HPDE6-E6E7 (cell line): ENCODE data around the gene CNGA4.

Experiments used
- DNase-seq: peaks from one replicate; pipeline ENCODE4 v3.0.0; 2011; ENCODE audit warnings: missing footprints; ENCODE audit errors: extremely low spot score

The CNGA4 gene

DNA sequence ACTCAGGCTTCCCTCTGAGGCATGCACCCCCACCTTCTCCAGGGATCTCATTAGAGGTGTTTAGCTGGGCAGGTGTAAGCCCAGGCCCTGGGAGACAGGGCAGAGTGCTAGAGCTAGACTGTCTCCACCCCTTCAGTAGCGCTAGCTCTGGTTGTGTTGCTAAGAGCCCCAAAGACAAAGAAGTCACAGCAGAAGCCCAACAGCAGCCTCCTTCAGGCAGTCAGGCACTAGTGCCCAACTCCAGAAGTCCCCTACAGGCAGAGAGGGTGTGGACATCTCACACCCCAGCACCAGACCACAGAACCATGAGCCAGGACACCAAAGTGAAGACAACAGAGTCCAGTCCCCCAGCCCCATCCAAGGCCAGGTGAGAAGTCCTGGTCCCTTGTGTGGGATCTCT, at the start of gene CNGA4:
Gene CNGA4 (plus strand): TSS at position 188 of the 400 bp plus-strand sequence. CDS start 118 bp downstream, at position 306.
- no peak for DNase-seq

DNA sequence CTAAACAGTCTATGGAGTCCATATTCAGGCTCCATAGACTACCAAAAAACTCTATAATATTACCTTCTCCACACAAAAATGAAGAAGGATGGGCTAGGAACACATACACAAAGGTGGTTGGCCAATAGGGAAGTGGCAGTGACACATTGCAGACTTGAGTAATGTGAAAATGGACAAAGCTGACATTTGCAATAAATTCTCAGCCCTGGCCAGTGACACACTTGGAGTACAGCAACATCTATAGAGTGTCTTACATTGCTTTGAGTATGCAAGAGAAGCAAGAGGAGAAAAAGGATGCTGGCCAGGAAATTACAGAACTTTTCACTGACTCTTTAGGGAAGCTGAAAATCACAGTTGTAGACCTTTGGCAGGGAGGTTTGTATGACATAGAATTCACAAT, 47.1 kb upstream of the CNGA4 start:
- no peak for DNase-seq

DNA sequence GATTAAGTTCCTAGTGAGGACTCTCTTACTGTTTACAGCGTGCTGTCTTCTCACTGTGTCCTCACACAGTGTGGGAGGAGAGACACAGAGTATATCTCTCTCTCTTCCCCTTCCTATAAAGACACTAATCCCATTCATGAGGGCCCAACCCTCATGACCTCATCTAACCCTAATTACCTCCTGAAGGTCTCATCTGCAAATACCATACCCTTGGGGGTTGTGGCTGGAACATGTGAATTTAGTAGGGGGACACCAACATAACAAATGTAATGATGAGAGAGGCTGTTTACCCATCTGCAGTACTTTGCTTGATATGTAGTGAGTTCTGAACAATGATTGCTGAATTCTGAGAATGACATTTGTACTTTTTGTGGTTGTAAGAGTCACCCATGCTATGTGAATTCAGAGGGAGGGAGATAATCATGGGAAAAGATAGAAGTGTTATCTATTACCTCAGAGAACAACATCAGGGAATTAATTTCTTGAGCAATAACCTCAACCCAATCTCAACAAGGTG, 44.8 kb upstream of the CNGA4 start:
- DNase-seq = no peak

DNA sequence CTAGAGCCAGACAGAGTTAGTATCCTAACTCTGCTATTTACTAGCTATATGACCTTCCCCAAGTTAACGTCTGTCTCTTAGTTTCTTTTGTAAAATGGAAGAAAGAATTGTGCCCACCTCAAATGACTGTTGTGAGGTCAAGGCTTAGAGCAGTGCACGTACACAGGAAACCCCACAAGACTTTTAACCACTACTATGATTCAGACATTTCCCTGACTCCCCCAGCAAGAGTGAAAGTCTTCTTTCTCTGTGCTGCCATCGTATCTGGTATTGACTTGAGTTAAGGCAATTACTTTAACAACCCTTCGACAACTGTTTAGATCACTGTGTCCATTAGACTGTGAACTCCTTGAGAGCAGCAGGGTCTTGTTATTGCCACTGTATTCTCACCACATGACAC, 42.5 kb upstream of the CNGA4 start:
- no peak for DNase-seq

- no peak for DNase-seq
These were observed 41.3 kb upstream of the CNGA4 start for GRCh38 chr11:6197466-6198200.

DNA sequence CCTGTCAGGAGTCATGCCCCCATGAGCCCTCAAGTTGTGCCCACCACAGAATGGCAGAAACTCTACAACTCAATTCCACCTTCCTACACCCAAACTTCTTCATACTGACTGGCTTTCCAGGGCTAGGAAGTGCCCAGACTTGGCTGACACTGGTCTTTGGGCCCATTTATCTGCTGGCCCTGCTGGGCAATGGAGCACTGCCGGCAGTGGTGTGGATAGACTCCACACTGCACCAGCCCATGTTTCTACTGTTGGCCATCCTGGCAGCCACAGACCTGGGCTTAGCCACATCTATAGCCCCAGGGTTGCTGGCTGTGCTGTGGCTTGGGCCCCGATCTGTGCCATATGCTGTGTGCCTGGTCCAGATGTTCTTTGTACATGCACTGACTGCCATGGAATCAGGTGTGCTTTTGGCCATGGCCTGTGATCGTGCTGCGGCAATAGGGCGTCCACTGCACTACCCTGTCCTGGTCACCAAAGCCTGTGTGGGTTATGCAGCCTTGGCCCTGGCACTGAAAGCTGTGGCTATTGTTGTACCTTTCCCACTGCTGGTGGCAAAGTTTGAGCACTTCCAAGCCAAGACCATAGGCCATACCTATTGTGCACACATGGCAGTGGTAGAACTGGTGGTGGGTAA, 39.6 kb upstream of the CNGA4 start, which contains the start of gene OR52W1:
Gene OR52W1 (plus strand): TSS at position 51 of the 637 bp plus-strand sequence. CDS start 0 bp downstream, at position 51.
- no peak for DNase-seq

DNA sequence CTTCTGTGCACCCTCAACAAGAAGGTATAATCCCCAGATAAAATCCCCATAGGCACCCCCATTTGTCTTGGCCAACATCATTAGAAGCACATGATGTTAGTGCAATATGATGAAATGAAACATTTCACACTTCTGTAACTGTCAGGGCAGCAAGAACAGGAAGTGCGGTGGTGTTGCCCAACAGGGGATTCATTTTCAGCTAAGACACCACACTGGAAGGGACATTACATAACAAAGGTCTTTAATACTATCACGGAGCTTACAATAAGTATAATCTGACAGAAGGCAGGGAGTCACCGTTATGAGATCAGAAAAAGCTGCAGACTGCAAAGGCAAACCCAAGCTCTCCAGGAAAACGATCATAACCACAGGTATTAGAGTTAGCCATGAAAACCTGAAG, 37.9 kb upstream of the CNGA4 start:
- no peak for DNase-seq

- no peak for DNase-seq
These were observed 37.4 kb upstream of the CNGA4 start for GRCh38 chr11:6201481-6201880.

DNA sequence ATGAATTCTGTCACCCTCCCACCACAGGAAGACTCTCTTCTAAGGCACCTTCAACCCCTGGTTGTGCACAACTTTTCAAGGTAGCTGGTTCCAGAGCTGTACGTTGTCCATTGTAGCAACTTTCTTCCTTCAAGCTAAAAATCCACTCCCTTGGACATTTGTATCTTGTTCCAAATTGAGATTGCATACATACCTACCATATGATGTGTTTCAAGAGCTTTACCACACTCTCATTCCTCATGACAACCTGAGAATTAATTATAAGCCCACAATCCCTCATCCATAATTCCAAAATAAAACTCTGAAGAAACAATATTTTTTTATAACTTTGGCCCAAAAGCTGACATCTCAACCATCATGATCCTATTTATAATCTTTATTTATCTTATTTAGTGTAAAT, 36.8 kb upstream of the CNGA4 start:
- no peak for DNase-seq

DNA sequence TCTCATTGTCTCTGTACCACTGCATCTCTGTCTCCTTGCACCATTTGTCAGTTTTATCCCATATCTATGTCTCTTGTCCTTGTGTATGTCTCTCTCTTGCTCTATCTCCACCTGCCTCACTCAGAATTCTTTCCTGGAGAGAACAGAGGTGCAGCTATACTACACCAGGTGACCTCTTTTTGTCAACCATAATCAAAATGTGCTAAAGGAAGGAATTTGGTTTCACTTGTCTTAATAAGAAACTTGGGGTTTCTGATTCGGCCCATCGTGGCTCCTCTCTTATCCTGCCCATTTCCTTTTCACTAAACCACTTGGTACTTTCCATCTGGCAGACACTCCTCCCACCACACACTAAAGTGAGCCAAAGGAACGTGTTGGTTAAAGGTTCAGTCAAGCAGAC, 35.6 kb upstream of the CNGA4 start:
- DNase-seq = no peak

DNA sequence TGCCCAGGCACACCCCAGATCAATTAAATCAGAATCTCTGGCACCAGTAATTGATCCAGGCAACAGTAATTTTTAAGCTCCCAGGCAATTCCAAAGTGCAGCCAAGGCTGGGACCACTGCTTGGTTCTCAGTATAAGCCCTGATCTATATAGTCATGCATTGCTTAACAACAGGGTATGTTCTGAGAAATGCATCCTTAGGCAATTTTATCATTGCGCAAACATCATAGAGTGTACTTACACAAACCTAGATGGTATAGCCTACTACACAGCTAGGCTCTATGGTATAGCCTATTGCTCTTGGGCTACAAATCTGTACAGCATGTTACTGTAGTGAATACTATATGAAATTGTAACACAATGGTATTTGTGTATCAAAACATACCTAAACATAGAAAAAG, 34.2 kb upstream of the CNGA4 start:
- DNase-seq = no peak

- DNase-seq = no peak
These were observed 33.5 kb upstream of the CNGA4 start, which contains the start of gene C11orf42 for GRCh38 chr11:6205366-6205765. C11orf42 (plus strand) TSS chr11:6205557; CDS start chr11:6205616, 59 bp downstream.

DNA sequence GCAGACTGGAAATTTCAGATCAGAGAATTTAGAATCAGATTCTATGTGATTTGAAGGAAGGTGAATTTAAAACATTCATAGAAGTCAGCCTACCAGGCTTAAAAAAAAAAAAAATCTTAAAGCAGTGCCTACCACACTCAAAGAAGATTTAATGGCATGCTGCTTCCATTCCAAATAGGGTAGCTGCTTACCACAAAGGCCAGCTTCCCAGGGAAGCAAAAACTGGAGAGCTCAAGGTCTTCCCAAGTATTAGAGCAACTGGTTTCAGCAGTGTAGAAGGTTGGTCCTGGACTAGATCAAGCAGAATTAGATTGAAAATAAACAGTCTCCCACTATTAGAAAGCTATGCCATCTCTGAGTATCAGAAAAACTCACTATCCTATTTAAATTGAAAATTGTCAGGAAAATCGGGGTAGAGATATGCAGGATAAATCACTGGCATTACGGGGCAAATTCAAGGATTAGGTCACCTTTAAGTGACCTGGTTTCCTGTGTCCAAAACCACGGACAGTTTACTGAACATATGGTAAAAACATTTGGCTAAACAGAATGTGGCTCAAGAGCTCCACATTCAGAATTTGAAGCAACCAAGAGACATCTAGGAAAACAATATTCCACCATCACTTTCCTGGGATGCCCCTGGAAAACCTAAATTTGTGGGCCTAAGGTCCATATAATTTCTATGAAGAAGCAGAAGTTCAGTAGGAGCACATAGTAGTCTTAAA, 32.3 kb upstream of the CNGA4 start:
- no peak for DNase-seq

- DNase-seq = no peak
These were observed 29.1 kb upstream of the CNGA4 start for GRCh38 chr11:6209801-6210200.

GRCh38 chr11:6210274-6210955, 28.5 kb upstream of the CNGA4 start:
- DNase-seq = no peak

- DNase-seq = no peak
These were observed 24.4 kb upstream of the CNGA4 start for GRCh38 chr11:6214530-6214929.

- DNase-seq = no peak
These were observed 22.4 kb upstream of the CNGA4 start for GRCh38 chr11:6216501-6216900.

DNA sequence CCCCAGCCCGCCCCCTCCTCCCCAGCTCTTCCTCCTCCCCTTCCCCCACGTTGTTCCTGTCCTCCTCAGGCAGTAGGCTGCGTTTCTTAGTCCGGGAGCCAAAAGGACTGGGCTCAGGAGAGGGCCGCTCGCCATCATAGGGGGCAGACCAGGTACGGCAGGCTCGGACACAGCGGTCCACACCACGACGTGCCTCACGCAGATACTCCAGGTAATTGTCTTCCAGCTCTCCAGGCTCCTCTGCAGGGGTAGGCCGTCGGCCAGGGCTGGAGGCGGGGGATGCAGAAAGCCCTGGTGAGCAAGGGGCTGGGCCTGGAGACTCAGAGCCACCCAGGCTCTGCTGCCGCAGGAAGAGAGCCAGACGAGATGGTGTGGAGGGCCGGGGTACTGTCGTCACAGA, 21.2 kb upstream of the CNGA4 start:
- no peak for DNase-seq

DNA sequence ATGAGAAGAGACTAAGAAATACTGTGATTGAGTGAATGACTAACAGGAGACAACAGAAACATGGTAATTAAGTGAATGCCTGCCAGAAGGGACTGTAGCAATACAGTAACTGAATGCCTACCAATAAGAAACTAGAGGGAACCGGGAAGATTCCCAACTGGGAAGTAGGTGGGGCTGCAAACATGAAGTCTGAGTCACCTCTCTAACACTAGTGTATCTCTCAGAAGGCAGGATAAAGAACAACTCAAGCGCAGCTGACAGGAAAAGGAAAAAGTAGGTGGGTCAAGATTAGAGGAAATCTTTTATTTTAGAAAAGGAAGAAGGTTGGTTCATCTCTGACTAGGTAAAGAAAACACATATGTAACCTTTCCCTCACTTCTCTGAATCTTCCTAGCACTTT, 19.5 kb upstream of the CNGA4 start:
- peak; percentile 64 for DNase-seq

GRCh38 chr11:6223854-6224253, 15.0 kb upstream of the CNGA4 start:
- no peak for DNase-seq

DNA sequence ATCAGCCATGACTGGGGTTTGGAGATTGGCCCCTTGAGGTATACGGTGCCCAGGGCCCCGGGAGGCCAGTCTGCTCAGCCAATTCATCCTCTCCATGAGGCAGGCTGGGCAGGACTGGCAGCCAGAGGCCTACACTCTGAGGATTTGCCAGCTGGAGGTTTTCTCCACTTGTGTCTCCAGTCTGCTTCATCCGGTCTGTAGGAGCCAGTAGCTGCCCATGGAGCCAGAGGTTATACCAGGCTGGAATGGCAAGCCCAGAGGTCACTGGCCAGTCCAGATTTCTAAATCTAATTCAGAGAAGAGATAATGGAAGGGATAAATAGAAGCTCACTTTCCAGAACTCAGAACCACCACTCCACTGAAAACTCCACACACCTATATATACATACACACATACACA, 14.5 kb upstream of the CNGA4 start:
- DNase-seq = no peak

- DNase-seq = no peak
These were observed 13.9 kb upstream of the CNGA4 start for GRCh38 chr11:6225024-6225423.
